B cell (primary cell): ENCODE measurements around the gene DNM1.

Source experiments
- CTCF ChIP-seq: fragments of 200-600 bp; IDR thresholded peaks from one replicate; pipeline ENCODE4 v1.8.0; 2022; ENCODE audit warnings: antibody characterized with exemption, mild to moderate bottlenecking
- EZH2 ChIP-seq: IDR thresholded peaks from 2 replicates; pipeline ENCODE4 v1.6.1; 2012; ENCODE audit warnings: borderline replicate concordance, low read depth, mild to moderate bottlenecking, moderate library complexity, low read length; ENCODE audit not compliant: insufficient read depth, poor library complexity, severe bottlenecking

GRCh38 chr9:128174062-128174461 is 29.1 kb upstream of the DNM1 start:
- no peak for TF ChIP-seq CTCF
- no peak for TF ChIP-seq EZH2
